SIG-M5 treated with dmso at 0.1 percent for 504 hours (cell line): ENCODE measurements around the gene IGF2.

ENCODE experiments used
- DNase-seq: peaks from one replicate; lab custom pipeline; 2025; ENCODE audit not compliant: unreplicated experiment; lab: John Stamatoyannopoulos, UW

Gene IGF2

GRCh38 chr11:2093575-2094353 lies 45.4 kb downstream of the IGF2 start:
- no peak for DNase-seq

GRCh38 chr11:2092956-2093412 lies 46.2 kb downstream of the IGF2 start:
- no peak for DNase-seq

GRCh38 chr11:2092464-2092910 lies 46.7 kb downstream of the IGF2 start:
- no peak for DNase-seq

GRCh38 chr11:2091786-2092463 lies 47.3 kb downstream of the IGF2 start:
- no peak for DNase-seq

- DNase-seq, result no peak
These were observed 48.0 kb downstream of the IGF2 start for GRCh38 chr11:2091112-2091746.

GRCh38 chr11:2090172-2091111 lies 48.7 kb downstream of the IGF2 start:
- DNase-seq, result no peak

GRCh38 chr11:2089536-2090165 lies 49.5 kb downstream of the IGF2 start:
- peak; percentile 33 for DNase-seq

- no peak for DNase-seq
These were observed 50.2 kb downstream of the IGF2 start for GRCh38 chr11:2088746-2089535.

GRCh38 chr11:2088284-2088683 lies 50.9 kb downstream of the IGF2 start:
- DNase-seq, result no peak

- no peak for DNase-seq
These were observed 52.7 kb downstream of the IGF2 start for GRCh38 chr11:2086239-2087040.

- DNase-seq, result no peak
These were observed 53.7 kb downstream of the IGF2 start for GRCh38 chr11:2085251-2086066.

- DNase-seq, result no peak
These were observed 54.5 kb downstream of the IGF2 start for GRCh38 chr11:2084721-2085120.
